Keratinocyte (primary cell): Measurements from ENCODE around the gene TMEM244. TPM values are rescaled to one million over a fixed set of nuclear protein-coding genes. Genes with fewer than 3 reads are reported as not detected.
"Not testable (repeated sequence)": the region's sequence is repeated elsewhere in the genome, so short reads cannot be mapped to it uniquely, and the experiment has no call there.

Experiments used
- DNase-seq: peaks from one replicate; pipeline ENCODE4 v3.0.0-alpha.2; 2011; ENCODE audit warnings: low read depth, missing footprints, low spot score
- FAIRE-seq: peaks from 2 replicates; lab custom pipeline; 2011; peaks lifted over from hg19 to GRCh38; lab: Jason Lieb, UNC
- H2AFZ ChIP-seq: 2 replicates; pipeline ENCODE4 v1.6.0; 2012; ENCODE audit warnings: low read length, control low read depth, inconsistent platforms; ENCODE audit not compliant: control insufficient read depth
- H3K27ac ChIP-seq: 2 replicates; pipeline ENCODE4 v1.5.1; 2011; ENCODE audit warnings: low read length; ENCODE audit not compliant: control insufficient read depth, insufficient read depth
- H3K27me3 ChIP-seq: 3 replicates; pipeline ENCODE4 v1.6.0; 2011; ENCODE audit warnings: low read length; ENCODE audit not compliant: control insufficient read depth, insufficient read depth; ENCODE audit errors: extremely low read depth
- H3K36me3 ChIP-seq, 2 experiments: 2 replicates in 1 of 2; 3 replicates in 1 of 2; pipeline ENCODE4 v1.5.1; 2011; ENCODE audit warnings: low read length in 2 of 2, mild to moderate bottlenecking in 1 of 2; ENCODE audit not compliant: control insufficient read depth in 2 of 2, insufficient read depth in 2 of 2; ENCODE audit errors: extremely low read depth in 1 of 2
- H3K4me1 ChIP-seq: 3 replicates; pipeline ENCODE4 v1.5.1; 2011; ENCODE audit warnings: low read length; ENCODE audit not compliant: control insufficient read depth, insufficient read depth; ENCODE audit errors: extremely low read depth
- H3K4me2 ChIP-seq: 3 replicates; pipeline ENCODE4 v1.6.0; 2011; ENCODE audit warnings: low read depth, low read length; ENCODE audit not compliant: control insufficient read depth, insufficient read depth; ENCODE audit errors: extremely low read depth
- H3K4me3 ChIP-seq, 3 experiments: fragments of 200-600 bp in 1 of 3; sonication (generic) in 1 of 3; 2 replicates in 2 of 3; 3 replicates in 1 of 3; pipeline ENCODE4 v1.5.1; 2011 to 2016; ENCODE audit warnings: low read length in 3 of 3, mild to moderate bottlenecking in 3 of 3, control low read depth in 2 of 3, inconsistent platforms in 1 of 3, low read depth in 1 of 3, mixed read lengths in 1 of 3, mixed run types in 1 of 3, moderate library complexity in 1 of 3; ENCODE audit not compliant: control insufficient read depth in 2 of 3, insufficient read depth in 2 of 3; ENCODE audit errors: extremely low read depth in 1 of 3
- H3K79me2 ChIP-seq: 2 replicates; pipeline ENCODE4 v1.6.0; 2012; ENCODE audit warnings: low read length; ENCODE audit not compliant: control insufficient read depth, insufficient read depth
- H3K9ac ChIP-seq: 3 replicates; pipeline ENCODE4 v1.6.0; 2011; ENCODE audit warnings: low read length; ENCODE audit not compliant: control insufficient read depth, insufficient read depth; ENCODE audit errors: extremely low read depth
- H3K9me1 ChIP-seq: 3 replicates; pipeline ENCODE4 v1.6.0; 2011; ENCODE audit warnings: low read length; ENCODE audit not compliant: control insufficient read depth, insufficient read depth; ENCODE audit errors: extremely low read depth
- H3K9me3 ChIP-seq: 2 replicates; pipeline ENCODE4 v1.5.1; 2012; ENCODE audit warnings: low read depth, low read length; ENCODE audit not compliant: control insufficient read depth
- H4K20me1 ChIP-seq: 3 replicates; pipeline ENCODE4 v1.6.0; 2011; ENCODE audit warnings: low read length; ENCODE audit not compliant: control insufficient read depth, insufficient read depth; ENCODE audit errors: extremely low read depth
- CTCF ChIP-seq, 3 experiments: IDR thresholded peaks in 1 of 3; conservative IDR thresholded peaks in 1 of 3; optimal IDR thresholded peaks in 1 of 3; 2 replicates in 2 of 3; 3 replicates in 1 of 3; pipeline versions ENCODE3 to v1.5.1; 2011; ENCODE audit warnings: low read length in 3 of 3, mild to moderate bottlenecking in 3 of 3, moderate library complexity in 2 of 3, control low read depth in 1 of 3, inconsistent platforms in 1 of 3; ENCODE audit not compliant: insufficient read depth in 2 of 3; ENCODE audit errors: extremely low read depth in 1 of 3
- EZH2 ChIP-seq: IDR thresholded peaks from one replicate; pipeline ENCODE4 v1.6.1; 2012; ENCODE audit warnings: inconsistent platforms, mild to moderate bottlenecking, low read length, moderate library complexity
- dilution Hi-C: fragments of 300-500 bp; cut with MboI; formaldehyde crosslinking; loops from one replicate; pipeline ENCODE4 v1.7.0; 2020; ENCODE audit warnings: low sequenced_read_pairs; ENCODE audit not compliant: extremely low pct_ligation_motif_present
- polyA plus RNA-seq, 5 experiments: library from polyadenylated mRNA; depleted of rRNA in 3 of 5; stranded (reverse) in 3 of 5; stranded (forward) in 1 of 5; unstranded in 1 of 5; fragments of >200 nt; gene quantifications; 1 replicate in 1 of 5; 2 replicates in 3 of 5; 3 replicates in 1 of 5; pipeline versions ENCODE4 v1.2.1 to v1.2.3, GENCODE V29; 2011 to 2012; ENCODE audit warnings: missing spikeins in 2 of 5, low read depth in 1 of 5, low replicate concordance in 1 of 5

Gene TMEM244
- polyA plus RNA-seq, 1 donor (not counting 4 experiments of a cell fraction or from before 2014, with no cell fraction given) = 0.12 TPM

- Histone ChIP-seq H3K9ac (no peak overlapping the region), H4K20me1 (no peaks in the 10 kb centered on the region), H3K79me2 (no peaks in the 10 kb centered on the region), H3K36me3 (no peaks in the 10 kb centered on the region), H3K27me3 (no peaks in the 10 kb centered on the region), H2AFZ (no peak overlapping the region), H3K9me1 (no peaks in the 10 kb centered on the region), H3K4me2 (no peak overlapping the region), H3K4me1 (peaks cover 3% of the 10 kb centered on the region), H3K27ac (no peak overlapping the region), H3K9me3 (no peaks in the 10 kb centered on the region), H3K4me3 (no peak overlapping the region)
- DNase-seq (no peak), FAIRE-seq (no peak)
- dilution Hi-C loops = no loop called here
- TF ChIP-seq EZH2 = no peak
- TF ChIP-seq CTCF (optimal IDR thresholded peaks at IDR 0.05 in 1 of 3, IDR thresholded peaks at IDR 0.05 in 1 of 3, conservative IDR thresholded peaks at IDR 0.05 in 1 of 3; ENCODE audit: extremely low read depth in 1 of 3, insufficient read depth in 2 of 3, low read length in 3 of 3) = no peak
These were observed 23.1 kb upstream of the TMEM244 start for GRCh38 chr6:129884211-129884610.

- Histone ChIP-seq H3K4me3 (no peak overlapping the region), H3K4me1 (no peaks in the 10 kb centered on the region), H3K9ac (no peak overlapping the region), H3K36me3 (no peaks in the 10 kb centered on the region), H3K27ac (no peak overlapping the region), H3K4me2 (no peak overlapping the region), H3K27me3 (no peaks in the 10 kb centered on the region), H3K9me1 (no peaks in the 10 kb centered on the region), H3K79me2 (no peaks in the 10 kb centered on the region), H4K20me1 (no peaks in the 10 kb centered on the region), H2AFZ (no peak overlapping the region), H3K9me3 (no peaks in the 10 kb centered on the region)
- TF ChIP-seq CTCF (optimal IDR thresholded peaks at IDR 0.05 in 1 of 3, IDR thresholded peaks at IDR 0.05 in 1 of 3, conservative IDR thresholded peaks at IDR 0.05 in 1 of 3; ENCODE audit: extremely low read depth in 1 of 3, insufficient read depth in 2 of 3, low read length in 3 of 3) (no peak), EZH2 (no peak)
- FAIRE-seq = no peak
- dilution Hi-C loops = no loop called here
- no peak for DNase-seq
These were observed 21.5 kb upstream of the TMEM244 start for GRCh38 chr6:129882510-129883023.

- FAIRE-seq, H3K27me3 ChIP-seq, H4K20me1 ChIP-seq, H2AFZ ChIP-seq, H3K4me1 ChIP-seq, H3K9ac ChIP-seq, H3K4me2 ChIP-seq, H3K36me3 ChIP-seq, H3K9me3 ChIP-seq, H3K9me1 ChIP-seq, H3K4me3 ChIP-seq, dilution Hi-C loops, H3K79me2 ChIP-seq, H3K27ac ChIP-seq, DNase-seq: not testable (repeated sequence)
These were observed 16.8 kb upstream of the TMEM244 start for GRCh38 chr6:129877894-129878293.
